BLaER1 treated with 17β-estradiol and CSF1 and Interleukin-3, amounts not matched to agents 10 nM and 100 nM (cell line): ENCODE data around the gene CRKL.

Experiments
- H3K27ac ChIP-seq, 11 experiments: shearing (Covaris generic); formaldehyde crosslinking; 2 replicates each; pipeline ENCODE4 v1.8.1; 2022
- H3K27me3 ChIP-seq, 11 experiments: shearing (Covaris generic); formaldehyde crosslinking; 2 replicates each; pipeline ENCODE4 v1.8.1; 2022
- H3K36me3 ChIP-seq, 11 experiments: shearing (Covaris generic); formaldehyde crosslinking; 2 replicates each; pipeline ENCODE4 v1.8.1; 2022
- H3K4me1 ChIP-seq, 10 experiments: shearing (Covaris generic); formaldehyde crosslinking; 2 replicates each; pipeline ENCODE4 v1.8.1; 2022
- H3K4me2 ChIP-seq, 11 experiments: shearing (Covaris generic); formaldehyde crosslinking; 2 replicates each; pipeline ENCODE4 v1.8.1; 2022
- H3K4me3 ChIP-seq, 10 experiments: shearing (Covaris generic); formaldehyde crosslinking; 2 replicates each; pipeline ENCODE4 v1.8.1; 2022
- H3K9ac ChIP-seq, 11 experiments: shearing (Covaris generic); formaldehyde crosslinking; 2 replicates each; pipeline ENCODE4 v1.8.1; 2022
- H3K9me3 ChIP-seq, 11 experiments: shearing (Covaris generic); formaldehyde crosslinking; replicated peaks in 1 of 11; 2 replicates each; pipeline ENCODE4 v1.8.1; 2022
- H4K20me1 ChIP-seq, 11 experiments: shearing (Covaris generic); formaldehyde crosslinking; 2 replicates each; pipeline ENCODE4 v1.8.1; 2022
- Cebpa-rat ChIP-seq, 11 experiments: shearing (Covaris generic); IDR thresholded peaks; 2 replicates each; pipeline ENCODE4 v1.8.1; 2022

Gene CRKL

GRCh38 chr22:20972933-20973577 is 55.8 kb downstream of the CRKL start:
- peaks cover 0 to 41% (median 21%) of the 10 kb centered on the region in 10 experiments; a peak in 18 of 20 replicates for H3K4me1 ChIP-seq
- H3K27me3 ChIP-seq: no peaks in the 10 kb centered on the region
- no peak overlapping the region for H3K9ac ChIP-seq

GRCh38 chr22:20973634-20974286 is 56.6 kb downstream of the CRKL start:
- Histone ChIP-seq H3K9ac (no peak overlapping the region), H3K27ac (no peak overlapping the region), H3K9me3 (peaks cover 5 to 7% (median 6%) of the 10 kb centered on the region in 11 experiments; a peak in 20 of 22 replicates), H3K4me3 (no peak overlapping the region), H3K4me1 (peaks cover 0 to 34% (median 14%) of the 10 kb centered on the region in 10 experiments; a peak in 14 of 20 replicates), H3K36me3 (no peaks in the 10 kb centered on the region), H4K20me1 (no peaks in the 10 kb centered on the region), H3K4me2 (0 out of 22 replicates have a peak overlapping the region, but pooled peaks of 1 of the 11 experiments have one; percentile 65), H3K27me3 (no peaks in the 10 kb centered on the region)
- no peak for TF ChIP-seq Cebpa-rat (IDR thresholded peaks at IDR 0.05)

More at GRCh38 chr22:20972933-20973577, 55.8 kb downstream of the CRKL start:
- no peak for TF ChIP-seq Cebpa-rat (IDR thresholded peaks at IDR 0.05)
- Histone ChIP-seq H3K9me3 (no peaks in the 10 kb centered on the region), H4K20me1 (no peaks in the 10 kb centered on the region), H3K4me3 (no peak overlapping the region), H3K36me3 (no peaks in the 10 kb centered on the region), H3K4me2 (peak overlapping the region in 4 of 11 experiments; percentile 46 to 68 (median 64); a peak in 8 of 22 replicates), H3K27ac (no peak overlapping the region)

GRCh38 chr22:20974336-20974955 is 57.2 kb downstream of the CRKL start:
- no peaks in the 10 kb centered on the region for H3K36me3 ChIP-seq
- H3K27me3 ChIP-seq: no peaks in the 10 kb centered on the region
- peaks cover 8 to 10% (median 9%) of the 10 kb centered on the region in 11 experiments; a peak in 20 of 22 replicates for H3K9me3 ChIP-seq
- H3K4me2 ChIP-seq: no peak overlapping the region
- no peak overlapping the region for H3K9ac ChIP-seq
- no peaks in the 10 kb centered on the region for H4K20me1 ChIP-seq
- H3K4me1 ChIP-seq: peaks cover 0 to 29% (median 11%) of the 10 kb centered on the region in 10 experiments; a peak in 10 of 20 replicates
- no peak overlapping the region for H3K27ac ChIP-seq
- no peak overlapping the region for H3K4me3 ChIP-seq
- no peak for TF ChIP-seq Cebpa-rat (IDR thresholded peaks at IDR 0.05)

- Histone ChIP-seq H3K9me3 (peaks cover 8 to 10% (median 9%) of the 10 kb centered on the region in 11 experiments; a peak in 20 of 22 replicates), H3K36me3 (no peaks in the 10 kb centered on the region), H3K4me2 (no peak overlapping the region), H4K20me1 (no peaks in the 10 kb centered on the region), H3K27ac (no peak overlapping the region), H3K4me1 (peaks cover 1 to 31% (median 13%) of the 10 kb centered on the region in 10 experiments; a peak in 15 of 20 replicates), H3K27me3 (no peaks in the 10 kb centered on the region), H3K4me3 (no peak overlapping the region), H3K9ac (peak overlapping the region in 1 of 11 experiments; percentile 30; a peak in 1 of 22 replicates)
- TF ChIP-seq Cebpa-rat (IDR thresholded peaks at IDR 0.05): no peak
Measured at GRCh38 chr22:20975541-20976290, 58.5 kb downstream of the CRKL start.

- Histone ChIP-seq H3K27me3 (no peaks in the 10 kb centered on the region), H3K9ac (peak overlapping the region in 1 of 11 experiments; percentile 30; a peak in 1 of 22 replicates), H3K27ac (no peak overlapping the region), H3K4me3 (no peak overlapping the region), H3K9me3 (peaks cover 8 to 10% (median 9%) of the 10 kb centered on the region in 11 experiments; a peak in 20 of 22 replicates), H3K36me3 (no peaks in the 10 kb centered on the region), H3K4me2 (no peak overlapping the region), H4K20me1 (no peaks in the 10 kb centered on the region), H3K4me1 (peaks cover 8 to 34% (median 18%) of the 10 kb centered on the region in 10 experiments)
- no peak for TF ChIP-seq Cebpa-rat (IDR thresholded peaks at IDR 0.05)
Measured at GRCh38 chr22:20976291-20976877, 59.2 kb downstream of the CRKL start.

GRCh38 chr22:20977019-20977418 is 59.8 kb downstream of the CRKL start:
- H3K4me3 ChIP-seq: no peak overlapping the region
- H3K27me3 ChIP-seq: no peaks in the 10 kb centered on the region
- H4K20me1 ChIP-seq: no peaks in the 10 kb centered on the region
- H3K27ac ChIP-seq: no peak overlapping the region
- no peaks in the 10 kb centered on the region for H3K36me3 ChIP-seq
- H3K9me3 ChIP-seq: peaks cover 8 to 10% (median 9%) of the 10 kb centered on the region in 11 experiments; a peak in 20 of 22 replicates
- no peak overlapping the region for H3K9ac ChIP-seq
- H3K4me2 ChIP-seq: no peak overlapping the region
- TF ChIP-seq Cebpa-rat (IDR thresholded peaks at IDR 0.05): no peak
- H3K4me1 ChIP-seq: peaks cover 12 to 30% (median 17%) of the 10 kb centered on the region in 10 experiments

GRCh38 chr22:20977516-20978170 is 60.4 kb downstream of the CRKL start:
- Histone ChIP-seq H3K27ac (no peak overlapping the region), H3K27me3 (no peaks in the 10 kb centered on the region), H3K4me2 (no peak overlapping the region), H3K9ac (no peak overlapping the region), H3K9me3 (peaks cover 8 to 10% (median 9%) of the 10 kb centered on the region in 11 experiments; a peak in 20 of 22 replicates), H3K4me3 (no peak overlapping the region), H4K20me1 (no peaks in the 10 kb centered on the region), H3K4me1 (peaks cover 12 to 24% (median 13%) of the 10 kb centered on the region in 10 experiments), H3K36me3 (no peaks in the 10 kb centered on the region)
- TF ChIP-seq Cebpa-rat (IDR thresholded peaks at IDR 0.05): no peak

GRCh38 chr22:20978419-20978818 is 61.2 kb downstream of the CRKL start:
- Histone ChIP-seq H3K9me3 (peaks cover 8 to 10% (median 9%) of the 10 kb centered on the region in 11 experiments; a peak in 20 of 22 replicates), H3K4me1 (peaks cover 19 to 24% (median 20%) of the 10 kb centered on the region in 10 experiments), H3K27ac (no peak overlapping the region), H3K27me3 (no peaks in the 10 kb centered on the region), H3K4me2 (no peak overlapping the region), H3K9ac (no peak overlapping the region), H3K36me3 (peaks cover 0 to 1% (median 0%) of the 10 kb centered on the region in 11 experiments; a peak in 4 of 22 replicates), H3K4me3 (no peak overlapping the region), H4K20me1 (no peaks in the 10 kb centered on the region)
- TF ChIP-seq Cebpa-rat (IDR thresholded peaks at IDR 0.05): no peak
